ENCODE data around the gene ONECUT2.

The ONECUT2 gene

GRCh38 chr18:57538614-57539013 is 103.4 kb downstream of the ONECUT2 start:
- no peak for TF ChIP-seq CTCF (IDR thresholded peaks at IDR 0.05; ENCODE audit: extremely low read depth, missing control alignments)
- DNase-seq (ENCODE audit: low spot score): no peak

- no peak for TF ChIP-seq CTCF (IDR thresholded peaks at IDR 0.05; ENCODE audit: extremely low read depth, missing control alignments)
- DNase-seq (ENCODE audit: low spot score): no peak
Measured at GRCh38 chr18:57539702-57540101, 104.5 kb downstream of the ONECUT2 start.

Data from GM20000 (cell line).